ENCODE results near the gene FBLN2.

The FBLN2 gene

GRCh38 chr3:13532085-13532484 lies 16.8 kb upstream of the FBLN2 start:
- DNase-seq (ENCODE audit: low spot score), result no peak

DNA sequence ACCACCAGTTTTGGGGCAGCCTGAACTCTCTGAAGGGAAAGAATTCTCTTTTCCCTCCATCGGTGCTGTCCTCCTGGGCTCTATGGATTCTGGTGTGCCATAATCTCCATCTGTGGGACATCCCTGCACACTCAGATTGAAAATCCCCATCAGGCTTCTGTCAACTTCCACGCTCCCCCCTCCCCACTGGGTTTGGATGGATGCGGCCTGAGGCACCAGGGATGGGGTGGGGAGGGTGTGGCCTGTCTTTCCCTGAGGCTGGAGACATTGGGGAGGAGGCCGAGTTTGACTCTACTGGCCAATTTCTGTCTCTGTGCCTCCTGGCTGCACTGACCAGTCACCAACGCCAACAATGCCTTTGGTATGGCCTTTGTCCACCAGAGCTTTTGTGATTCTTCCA lies 16.3 kb upstream of the FBLN2 start:
- DNase-seq (ENCODE audit: low spot score), result no peak

GRCh38 chr3:13533885-13534301 lies 15.0 kb upstream of the FBLN2 start:
- DNase-seq (ENCODE audit: low spot score), result no peak

GRCh38 chr3:13535526-13535875 lies 13.4 kb upstream of the FBLN2 start:
- no peak for DNase-seq (ENCODE audit: low spot score)

GRCh38 chr3:13535905-13536304 lies 13.0 kb upstream of the FBLN2 start:
- no peak for DNase-seq (ENCODE audit: low spot score)

DNA sequence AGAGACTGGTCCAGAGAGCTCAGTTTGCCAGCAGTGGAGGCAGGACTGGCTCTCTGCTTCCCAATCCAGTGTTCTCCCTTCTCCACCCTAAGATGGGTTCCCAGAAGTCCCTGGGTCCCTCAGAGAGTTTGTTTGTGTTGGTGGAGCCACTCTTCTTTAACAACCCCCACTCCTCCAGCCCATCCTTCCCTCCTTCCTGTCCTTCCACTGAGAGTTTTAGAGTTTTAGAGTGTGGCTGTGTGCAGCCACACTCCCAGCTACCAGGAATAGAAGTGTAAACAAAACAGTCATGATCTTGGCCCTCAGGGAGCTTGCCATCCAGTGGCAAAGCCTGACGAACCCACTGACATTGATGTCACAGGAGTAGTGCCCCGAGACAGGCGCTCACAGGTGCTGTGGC lies 12.5 kb upstream of the FBLN2 start:
- no peak for DNase-seq (ENCODE audit: low spot score)

DNA sequence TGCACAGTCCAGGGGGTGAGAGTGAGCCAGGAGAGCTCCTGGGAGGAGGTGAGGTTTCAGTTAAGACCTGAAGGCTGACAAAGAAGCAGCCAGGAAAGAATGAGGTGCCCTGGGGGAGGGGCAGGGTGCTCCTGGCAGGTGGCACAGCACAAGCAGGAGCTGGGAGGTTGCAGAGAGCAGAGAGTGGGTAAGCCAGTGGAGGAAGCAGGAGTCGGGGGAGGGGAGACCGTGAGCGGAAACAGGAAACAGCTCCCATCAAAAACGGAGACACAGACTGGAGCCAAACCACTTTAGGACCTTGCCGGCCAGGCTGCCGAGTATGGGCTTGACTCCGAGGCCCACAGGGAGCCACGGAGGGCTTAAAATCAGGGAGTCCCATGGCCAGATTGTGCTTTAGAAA lies 12.1 kb upstream of the FBLN2 start:
- no peak for DNase-seq (ENCODE audit: low spot score)

DNA sequence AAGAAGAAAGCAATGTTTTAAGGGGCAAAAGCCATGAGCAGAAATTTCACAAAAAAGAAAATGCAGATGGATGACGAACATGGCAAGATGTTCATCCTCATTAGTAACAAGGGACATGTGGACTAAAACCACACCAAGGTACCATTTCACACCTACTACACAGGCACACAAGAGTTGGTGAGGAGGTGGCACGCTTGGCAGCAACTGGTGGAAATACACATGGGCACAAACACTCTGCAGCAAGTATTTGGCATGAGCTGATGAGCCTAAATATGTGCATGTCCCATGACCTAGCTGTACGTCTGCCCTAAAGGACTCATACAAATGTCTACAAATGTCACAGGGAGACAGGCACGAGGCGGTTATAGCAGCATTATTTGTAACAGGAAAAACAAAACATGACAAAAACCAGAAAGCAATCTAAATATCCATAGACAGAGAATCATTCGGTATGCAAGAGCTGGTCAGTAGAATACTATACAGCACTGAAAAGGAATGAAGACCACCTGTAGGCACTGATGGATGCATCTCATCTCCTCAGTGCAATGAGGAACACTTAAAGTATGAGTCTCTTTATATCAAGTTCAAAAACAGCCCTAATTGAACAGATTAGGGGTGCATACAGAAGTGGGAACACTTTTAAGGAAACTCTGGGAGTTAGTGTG lies 11.5 kb upstream of the FBLN2 start:
- DNase-seq (ENCODE audit: low spot score), result no peak

- DNase-seq (ENCODE audit: low spot score), result no peak
Observed at GRCh38 chr3:13537909-13538296, 11.0 kb upstream of the FBLN2 start.

DNA sequence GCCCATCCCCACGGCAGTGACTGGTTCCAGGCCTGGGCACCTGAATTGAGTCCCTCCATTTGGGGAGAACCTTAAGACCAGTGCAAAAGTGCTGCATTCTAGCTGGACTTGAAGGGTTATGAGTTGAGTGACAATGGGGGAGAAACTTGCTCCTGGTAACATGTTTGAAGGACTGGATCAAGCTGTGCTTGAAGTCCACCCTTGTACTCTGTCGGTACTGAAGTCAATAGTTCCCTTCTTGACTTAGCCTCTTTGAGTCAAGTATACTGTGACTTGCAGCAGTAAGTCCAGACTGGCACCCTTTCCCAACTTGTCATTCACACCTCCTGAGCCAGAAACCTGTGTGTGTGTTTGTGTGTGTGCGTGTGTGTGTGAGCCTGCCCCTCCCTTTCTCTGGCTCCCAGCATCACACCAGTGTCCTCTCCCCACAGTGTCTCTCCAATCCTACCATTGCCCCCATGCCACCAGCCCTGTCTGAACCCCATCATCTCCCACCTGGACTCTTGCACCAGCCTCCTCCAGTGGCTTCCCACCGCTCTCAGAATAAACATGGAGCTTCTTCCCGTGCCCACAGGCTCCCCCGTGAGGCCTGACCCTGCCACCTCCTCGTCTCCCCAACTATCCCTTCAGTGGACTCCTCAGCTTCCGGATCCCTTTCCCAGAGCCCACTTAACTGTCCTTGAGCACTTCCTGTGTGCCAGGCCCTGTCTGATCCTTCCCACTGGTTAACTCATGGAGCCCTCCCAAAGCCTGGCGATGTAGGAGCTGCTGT lies 10.2 kb upstream of the FBLN2 start:
- no peak for DNase-seq (ENCODE audit: low spot score)

- no peak for DNase-seq (ENCODE audit: low spot score)
Observed at GRCh38 chr3:13539292-13539638, 9.7 kb upstream of the FBLN2 start.

- no peak for DNase-seq (ENCODE audit: low spot score)
Observed at GRCh38 chr3:13539671-13540070, 9.3 kb upstream of the FBLN2 start.

GRCh38 chr3:13540297-13540995 lies 8.5 kb upstream of the FBLN2 start:
- no peak for DNase-seq (ENCODE audit: low spot score)

GRCh38 chr3:13541691-13542090 lies 7.2 kb upstream of the FBLN2 start:
- DNase-seq (ENCODE audit: low spot score), result no peak

DNA sequence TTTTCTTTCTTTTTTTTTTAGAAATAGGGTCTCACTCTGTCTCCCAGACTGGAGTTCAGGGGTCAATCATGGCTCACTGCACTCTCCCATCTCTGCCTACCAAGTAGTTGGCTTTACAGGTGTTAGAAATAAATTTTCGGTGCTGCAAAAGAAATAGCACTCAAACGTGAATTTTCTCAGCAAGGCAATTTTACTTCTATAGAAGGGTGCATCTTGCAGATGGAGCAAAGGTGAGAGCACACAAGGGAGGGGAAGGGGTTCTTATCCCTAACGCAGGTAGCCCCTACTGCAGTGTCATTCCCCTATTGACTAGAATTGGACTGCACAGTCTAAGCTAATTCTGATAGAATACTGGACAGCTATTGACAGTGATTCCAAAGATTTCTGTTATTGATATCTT lies 6.8 kb upstream of the FBLN2 start:
- DNase-seq (ENCODE audit: low spot score), result no peak

- no peak for DNase-seq (ENCODE audit: low spot score)
Observed at GRCh38 chr3:13543253-13543652, 5.7 kb upstream of the FBLN2 start.

DNA sequence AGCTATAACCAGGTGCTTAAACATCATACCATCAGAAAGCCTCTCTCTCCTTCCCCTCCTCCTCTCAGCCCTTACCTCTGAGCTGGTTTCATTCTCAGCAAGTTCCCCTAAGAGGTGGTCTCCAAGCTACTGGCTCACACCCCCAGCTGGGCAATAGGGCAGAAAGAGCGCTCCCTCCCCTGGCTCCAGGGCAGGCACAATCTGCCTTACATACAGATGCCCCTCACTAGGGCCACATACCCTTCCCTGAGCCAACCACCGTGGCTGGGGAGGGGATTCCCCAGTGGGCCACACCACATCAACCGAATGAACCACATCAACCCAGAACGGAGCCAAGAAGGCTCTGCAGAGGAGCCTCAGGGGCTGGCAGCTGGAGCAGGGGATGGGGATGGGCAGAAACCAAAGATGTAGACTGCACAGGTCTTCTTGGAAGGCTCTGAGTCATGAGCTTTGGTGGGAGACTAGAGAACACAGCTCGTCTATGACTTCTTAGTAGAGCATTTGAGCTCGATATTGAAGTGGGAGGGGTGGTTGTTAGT lies 4.6 kb upstream of the FBLN2 start:
- DNase-seq (ENCODE audit: low spot score), result no peak

DNA sequence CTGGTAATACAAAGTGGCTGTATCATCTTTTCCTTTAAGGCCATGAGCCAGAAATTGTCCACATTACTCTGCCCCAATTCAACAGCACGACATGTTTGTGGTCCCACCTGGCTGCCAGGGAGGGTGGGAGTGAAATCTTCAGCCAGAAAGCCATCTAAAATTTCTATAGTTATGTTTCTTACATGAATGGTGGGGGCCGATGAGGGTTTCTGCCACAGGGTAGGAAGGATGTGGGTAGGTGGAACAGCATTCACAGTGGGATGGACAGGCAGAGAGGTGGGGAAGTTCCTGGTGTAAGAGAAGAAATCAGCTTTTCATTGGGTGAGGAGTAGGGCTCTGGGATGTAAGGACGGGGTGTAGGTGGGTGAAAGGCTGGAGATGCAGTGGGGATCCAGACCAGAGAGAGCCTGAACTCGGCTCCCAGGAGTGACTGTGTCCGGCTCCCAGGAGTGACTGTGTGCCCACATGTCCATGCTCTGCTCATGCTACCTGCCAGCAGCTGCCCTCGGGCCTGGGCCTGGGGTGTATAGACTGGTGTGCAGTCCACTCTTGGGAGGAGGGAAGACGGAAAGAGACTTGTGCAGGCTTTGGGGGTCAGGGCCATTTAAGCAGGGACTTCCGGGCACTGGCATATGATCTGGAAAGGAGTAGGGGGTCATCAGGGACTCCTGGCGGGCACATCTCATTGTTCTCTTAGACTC lies 3.8 kb upstream of the FBLN2 start:
- DNase-seq (ENCODE audit: low spot score), result no peak

- DNase-seq (ENCODE audit: low spot score), result no peak
Observed at GRCh38 chr3:13545952-13546454, 2.9 kb upstream of the FBLN2 start.

- no peak for DNase-seq (ENCODE audit: low spot score)
Observed at GRCh38 chr3:13546667-13547171, 2.2 kb upstream of the FBLN2 start.

DNA sequence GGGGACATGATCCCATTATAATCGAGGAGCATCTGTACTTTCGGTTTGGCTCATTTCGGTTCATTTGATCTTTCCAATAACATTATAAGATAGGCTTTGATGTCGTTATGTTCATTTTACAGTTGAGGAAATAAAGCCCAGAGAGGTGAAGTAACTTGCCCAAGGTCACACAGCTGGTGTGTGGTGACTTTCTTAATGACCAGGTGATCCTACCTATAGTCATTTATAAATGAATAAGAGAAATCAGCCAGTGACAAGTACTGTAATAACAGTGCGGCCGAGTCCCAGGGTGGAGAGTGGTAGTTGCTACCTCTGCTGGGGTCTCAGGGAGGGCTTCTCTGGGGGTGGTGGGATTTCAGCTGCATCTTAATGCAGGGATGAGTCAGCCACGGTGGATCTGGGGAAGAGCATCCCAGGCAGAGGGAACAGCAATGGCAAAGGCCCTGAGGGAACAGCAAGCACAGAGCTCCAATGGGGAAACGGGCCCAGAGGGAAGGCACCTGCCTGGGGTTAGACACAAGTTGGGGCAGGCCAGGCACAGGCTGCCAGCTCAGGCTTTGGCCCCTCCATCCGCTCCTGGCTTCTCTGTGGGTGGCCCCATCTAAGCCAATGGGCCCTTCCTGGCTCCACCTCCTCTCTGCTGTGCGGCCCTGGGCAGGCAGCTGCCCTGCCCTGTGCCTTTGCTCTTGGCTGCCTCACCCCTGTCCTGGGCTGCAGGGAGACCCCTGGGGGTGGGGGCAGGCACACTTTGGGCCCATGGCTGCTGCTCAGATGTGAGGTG lies 1.1 kb upstream of the FBLN2 start:
- DNase-seq (ENCODE audit: low spot score), result no peak
